Astrocyte of the cerebellum (primary cell): ENCODE measurements around the gene KCNA2.

Source experiments
- DNase-seq: peaks from one replicate; pipeline ENCODE4 v3.0.0-alpha.2; 2011; ENCODE audit warnings: low read depth
- H3K4me3 ChIP-seq: 2 replicates; pipeline ENCODE4 v1.5.1; 2011; ENCODE audit warnings: mild to moderate bottlenecking, low read depth, low read length, moderate library complexity
- CTCF ChIP-seq: IDR thresholded peaks from 2 replicates; pipeline ENCODE4 v1.5.1; 2012; ENCODE audit warnings: low read length, low read depth, moderate library complexity, mild to moderate bottlenecking; ENCODE audit errors: missing control alignments
- in situ Hi-C: cut with HindIII; loops from 2 replicates; pipeline ENCODE4 v1.10.0; 2017; ENCODE audit warnings: low sequenced_read_pairs

KCNA2 gene

GRCh38 chr1:110643879-110644472, 37.8 kb upstream of the KCNA2 start:
- in situ Hi-C loops, result no loop called here
- no peak for TF ChIP-seq CTCF
- H3K4me3 ChIP-seq, result no peak overlapping the region
- no peak for DNase-seq

- no peak for TF ChIP-seq CTCF
- H3K4me3 ChIP-seq, result no peak overlapping the region
- in situ Hi-C loops, result no loop called here
- no peak for DNase-seq
Observed at GRCh38 chr1:110639724-110640386, 33.7 kb upstream of the KCNA2 start.

- DNase-seq, result no peak
- no peak overlapping the region for H3K4me3 ChIP-seq
- in situ Hi-C loops, result no loop called here
- no peak for TF ChIP-seq CTCF
Observed at GRCh38 chr1:110638556-110638955, 32.4 kb upstream of the KCNA2 start.

GRCh38 chr1:110638058-110638457, 31.9 kb upstream of the KCNA2 start:
- DNase-seq, result no peak
- H3K4me3 ChIP-seq, result no peak overlapping the region
- no peak for TF ChIP-seq CTCF
- in situ Hi-C loops, result no loop called here

GRCh38 chr1:110637475-110637874, 31.3 kb upstream of the KCNA2 start:
- no peak for TF ChIP-seq CTCF
- in situ Hi-C loops, result no loop called here
- DNase-seq, result no peak
- no peak overlapping the region for H3K4me3 ChIP-seq

- in situ Hi-C loops, result no loop called here
- no peak for DNase-seq
- H3K4me3 ChIP-seq, result no peak overlapping the region
- no peak for TF ChIP-seq CTCF
Observed at GRCh38 chr1:110636149-110636935, 30.2 kb upstream of the KCNA2 start.
